ENCODE measurements around the gene EHD4. TPM values are rescaled to one million over a fixed set of nuclear protein-coding genes. Genes with fewer than 3 reads are reported as not detected.

Gene EHD4
- total and polyA plus RNA-seq, 2 experiments from 2014 or later = 27.3 to 34.7 TPM

DNA sequence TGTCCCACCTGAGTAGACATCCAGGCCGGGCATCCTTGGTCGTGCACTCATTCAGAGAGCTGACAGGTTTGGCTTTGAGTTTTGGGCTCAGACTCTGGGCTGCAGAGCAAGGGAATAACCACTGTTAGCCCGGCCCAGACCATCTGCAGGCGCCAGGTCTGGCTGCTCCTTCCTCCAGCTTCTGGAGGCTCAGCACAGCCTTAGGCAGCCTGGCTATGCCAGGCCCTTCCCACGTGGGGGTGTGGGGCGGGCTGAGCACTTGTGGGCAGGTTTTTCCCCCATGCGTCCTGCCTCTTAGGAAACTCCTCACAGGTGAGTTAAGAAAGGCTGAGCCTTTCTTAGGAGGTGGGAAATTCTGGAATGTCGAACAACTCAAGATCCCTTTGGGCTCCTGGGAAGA, 122.5 kb downstream of the EHD4 start:
- Histone ChIP-seq H3K4me2 (no peak overlapping the region), H3K27me3 (no peaks in the 10 kb centered on the region), H3K4me3 (no peak overlapping the region), H2AFZ (no peak overlapping the region), H3K79me2 (no peaks in the 10 kb centered on the region), H4K20me1 (ENCODE audit: insufficient read depth, poor library complexity, severe bottlenecking) (no peaks in the 10 kb centered on the region), H3K27ac (no peak overlapping the region), H3K4me1 (ENCODE audit: insufficient read depth) (no peaks in the 10 kb centered on the region), H3K36me3 (replicated peaks; ENCODE audit: insufficient read depth, low read depth) (no peaks in the 10 kb centered on the region), H3K9me3 (ENCODE audit: low read depth) (no peaks in the 10 kb centered on the region), H3K9me2 (replicated peaks; ENCODE audit: insufficient read depth) (no peaks in the 10 kb centered on the region)
- 87% methylated on average over 8 of the region's 8 CpGs for WGBS (ENCODE audit: low lambda C conversion rate, missing lambda C conversion rate)
- TF ChIP-seq EZH2 (IDR thresholded peaks at IDR 0.05; ENCODE audit: borderline replicate concordance) (no peak), EZH2phosphoT487 (IDR thresholded peaks at IDR 0.05; ENCODE audit: low read depth, severe bottlenecking, unreplicated experiment) (no peak)
- TF ChIP-seq, protein P1, sequence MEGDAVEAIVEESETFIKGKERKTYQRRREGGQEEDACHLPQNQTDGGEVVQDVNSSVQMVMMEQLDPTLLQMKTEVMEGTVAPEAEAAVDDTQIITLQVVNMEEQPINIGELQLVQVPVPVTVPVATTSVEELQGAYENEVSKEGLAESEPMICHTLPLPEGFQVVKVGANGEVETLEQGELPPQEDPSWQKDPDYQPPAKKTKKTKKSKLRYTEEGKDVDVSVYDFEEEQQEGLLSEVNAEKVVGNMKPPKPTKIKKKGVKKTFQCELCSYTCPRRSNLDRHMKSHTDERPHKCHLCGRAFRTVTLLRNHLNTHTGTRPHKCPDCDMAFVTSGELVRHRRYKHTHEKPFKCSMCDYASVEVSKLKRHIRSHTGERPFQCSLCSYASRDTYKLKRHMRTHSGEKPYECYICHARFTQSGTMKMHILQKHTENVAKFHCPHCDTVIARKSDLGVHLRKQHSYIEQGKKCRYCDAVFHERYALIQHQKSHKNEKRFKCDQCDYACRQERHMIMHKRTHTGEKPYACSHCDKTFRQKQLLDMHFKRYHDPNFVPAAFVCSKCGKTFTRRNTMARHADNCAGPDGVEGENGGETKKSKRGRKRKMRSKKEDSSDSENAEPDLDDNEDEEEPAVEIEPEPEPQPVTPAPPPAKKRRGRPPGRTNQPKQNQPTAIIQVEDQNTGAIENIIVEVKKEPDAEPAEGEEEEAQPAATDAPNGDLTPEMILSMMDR (IDR thresholded peaks at IDR 0.05; ENCODE audit: poor library complexity) = no peak
- no peak for DNase-seq (ENCODE audit: low spot score)

DNA sequence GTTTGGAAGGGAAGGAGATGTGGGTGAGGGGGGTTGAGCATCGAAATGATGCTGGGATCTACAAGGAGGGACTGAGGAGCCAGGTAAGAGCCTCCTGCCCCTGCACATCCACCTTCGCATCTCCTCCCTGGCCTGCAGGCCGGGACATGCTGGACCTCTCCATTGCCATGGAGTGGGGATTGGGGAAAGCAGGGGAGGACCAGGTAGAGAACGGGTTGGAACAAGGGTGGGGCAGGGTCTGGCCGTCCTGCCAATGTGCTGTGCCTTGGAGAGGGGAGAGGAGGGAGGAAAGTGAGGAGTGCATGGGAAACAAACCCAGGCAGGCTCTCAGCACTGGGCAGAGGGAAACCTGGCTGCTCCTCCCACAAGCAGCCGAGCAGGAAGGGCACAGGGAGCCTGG, 123.2 kb downstream of the EHD4 start:
- Histone ChIP-seq H3K4me3 (no peak overlapping the region), H3K27ac (no peak overlapping the region), H3K4me1 (ENCODE audit: insufficient read depth) (no peaks in the 10 kb centered on the region), H3K4me2 (no peak overlapping the region), H3K79me2 (no peaks in the 10 kb centered on the region), H3K36me3 (replicated peaks; ENCODE audit: insufficient read depth, low read depth) (no peaks in the 10 kb centered on the region), H3K27me3 (no peaks in the 10 kb centered on the region), H2AFZ (no peak overlapping the region), H3K9me2 (replicated peaks; ENCODE audit: insufficient read depth) (no peaks in the 10 kb centered on the region), H3K9me3 (ENCODE audit: low read depth) (no peaks in the 10 kb centered on the region), H4K20me1 (ENCODE audit: insufficient read depth, poor library complexity, severe bottlenecking) (no peaks in the 10 kb centered on the region)
- TF ChIP-seq, protein P1 (IDR thresholded peaks at IDR 0.05; ENCODE audit: poor library complexity) = no peak
- TF ChIP-seq EZH2phosphoT487 (IDR thresholded peaks at IDR 0.05; ENCODE audit: low read depth, severe bottlenecking, unreplicated experiment) (no peak), EZH2 (IDR thresholded peaks at IDR 0.05; ENCODE audit: borderline replicate concordance) (no peak)
- DNase-seq (ENCODE audit: low spot score) = no peak
- WGBS (ENCODE audit: low lambda C conversion rate, missing lambda C conversion rate) = 92% methylated on average over 6 of the region's 6 CpGs

DNA sequence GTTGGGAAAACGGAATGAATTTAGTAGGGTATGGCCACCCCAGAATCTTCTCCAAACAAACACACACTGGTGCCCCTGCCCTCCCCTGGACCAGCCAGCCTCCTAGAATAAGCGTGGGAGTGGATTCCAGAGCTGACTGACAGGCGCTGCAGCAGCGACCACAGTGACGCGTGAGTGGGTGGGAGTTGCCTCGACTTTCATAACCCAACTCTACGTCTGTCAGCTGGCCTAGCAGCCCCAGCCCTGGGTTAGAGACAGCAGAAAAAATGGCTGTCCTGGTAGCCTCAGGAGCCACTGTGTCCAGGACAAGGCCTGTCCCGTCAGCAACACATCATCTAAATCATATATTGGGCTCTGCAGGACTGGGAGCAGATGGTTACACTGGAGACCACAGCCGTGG, 123.7 kb downstream of the EHD4 start:
- H3K36me3 ChIP-seq (replicated peaks; ENCODE audit: insufficient read depth, low read depth) = no peaks in the 10 kb centered on the region

More for the DNA sequence above, 123.7 kb downstream of the EHD4 start:
- no peaks in the 10 kb centered on the region for H3K9me2 ChIP-seq (replicated peaks; ENCODE audit: insufficient read depth)
- no peaks in the 10 kb centered on the region for H3K27me3 ChIP-seq
- H3K27ac ChIP-seq = no peak overlapping the region
- H4K20me1 ChIP-seq (ENCODE audit: insufficient read depth, poor library complexity, severe bottlenecking) = no peaks in the 10 kb centered on the region
- H3K9me3 ChIP-seq (ENCODE audit: low read depth) = no peaks in the 10 kb centered on the region
- H3K4me2 ChIP-seq = no peak overlapping the region
- no peak overlapping the region for H3K4me3 ChIP-seq
- H3K79me2 ChIP-seq = no peaks in the 10 kb centered on the region
- H3K4me1 ChIP-seq (ENCODE audit: insufficient read depth) = no peaks in the 10 kb centered on the region
- WGBS (ENCODE audit: low lambda C conversion rate, missing lambda C conversion rate) = 96% methylated on average over 10 of the region's 10 CpGs
- H2AFZ ChIP-seq = no peak overlapping the region
- TF ChIP-seq EZH2 (IDR thresholded peaks at IDR 0.05; ENCODE audit: borderline replicate concordance) = no peak
- TF ChIP-seq, protein P1 (IDR thresholded peaks at IDR 0.05; ENCODE audit: poor library complexity) = no peak
- no peak for TF ChIP-seq EZH2phosphoT487 (IDR thresholded peaks at IDR 0.05; ENCODE audit: low read depth, severe bottlenecking, unreplicated experiment)
- DNase-seq (ENCODE audit: low spot score) = no peak

Measured in hepatocyte (in vitro differentiated cells).